Activated CD4-positive, alpha-beta T cell treated with anti-CD3 and anti-CD28 coated beads, Interleukin-10, Interleukin-2, amounts not matched to agents 100 ng/mL and 50 ng/mL, durations not matched to agents 16 hours and 8 hours (primary cell): ENCODE measurements around the gene IL17F.

Experiments used
- DNase-seq: peaks from one replicate; pipeline ENCODE4 v3.0.0-alpha.2; 2020

IL17F gene

GRCh38 chr6:52187098-52187497 is 57.2 kb downstream of the IL17F start:
- no peak for DNase-seq
